Activated gamma-delta T cell treated with Interleukin-2 at 50 U/mL for 16 hours (primary cell): ENCODE measurements around the gene PGLYRP2.
A peak's percentile ranks its signal among the peaks of the same experiment; 100 is the strongest.

ENCODE experiments used
- DNase-seq: peaks from one replicate; pipeline ENCODE4 v3.0.0-alpha.2; 2020

Gene PGLYRP2

GRCh38 chr19:15438577-15438976 lies 40.7 kb downstream of the PGLYRP2 start:
- DNase-seq: no peak

GRCh38 chr19:15438124-15438496 lies 41.2 kb downstream of the PGLYRP2 start:
- DNase-seq: no peak

GRCh38 chr19:15437355-15438123 lies 41.8 kb downstream of the PGLYRP2 start:
- no peak for DNase-seq

GRCh38 chr19:15436826-15437110 lies 42.5 kb downstream of the PGLYRP2 start:
- no peak for DNase-seq

- no peak for DNase-seq
These were observed 43.1 kb downstream of the PGLYRP2 start for GRCh38 chr19:15436012-15436825.

GRCh38 chr19:15433519-15434069 lies 45.7 kb downstream of the PGLYRP2 start:
- DNase-seq: no peak

- peak; percentile 92 for DNase-seq
These were observed 46.4 kb downstream of the PGLYRP2 start for GRCh38 chr19:15432629-15433518.

- DNase-seq: no peak
These were observed 47.2 kb downstream of the PGLYRP2 start for GRCh38 chr19:15432018-15432494.

GRCh38 chr19:15431396-15432017 lies 47.8 kb downstream of the PGLYRP2 start:
- DNase-seq: no peak

GRCh38 chr19:15430526-15431120 lies 48.7 kb downstream of the PGLYRP2 start:
- DNase-seq: no peak

GRCh38 chr19:15429825-15430467 lies 49.4 kb downstream of the PGLYRP2 start:
- no peak for DNase-seq

- DNase-seq: no peak
These were observed 50.1 kb downstream of the PGLYRP2 start for GRCh38 chr19:15428956-15429824.

- DNase-seq: no peak
These were observed 51.3 kb downstream of the PGLYRP2 start for GRCh38 chr19:15427991-15428471.

GRCh38 chr19:15427350-15427700 lies 52.0 kb downstream of the PGLYRP2 start:
- no peak for DNase-seq

- DNase-seq: no peak
These were observed 52.6 kb downstream of the PGLYRP2 start for GRCh38 chr19:15426485-15427349.

- no peak for DNase-seq
These were observed 53.9 kb downstream of the PGLYRP2 start for GRCh38 chr19:15425321-15425950.

GRCh38 chr19:15424692-15425272 lies 54.5 kb downstream of the PGLYRP2 start:
- DNase-seq: no peak

- no peak for DNase-seq
These were observed 55.2 kb downstream of the PGLYRP2 start for GRCh38 chr19:15424121-15424520.
